Stimulated activated CD4-positive, alpha-beta T cell treated with anti-CD3 and anti-CD28 coated beads, Interleukin-2, amount 100 ng/mL, for 4 hours (primary cell): ENCODE results near the gene ATP8A2.
A peak's percentile ranks its signal among the peaks of the same experiment; 100 is the strongest.
"Not testable (repeated sequence)": the region's sequence is repeated elsewhere in the genome, so short reads cannot be mapped to it uniquely, and the experiment has no call there.

Source experiments
- DNase-seq: peaks from one replicate; pipeline ENCODE4 v3.0.0-alpha.2; 2020; ENCODE audit warnings: low read depth

Gene ATP8A2

DNA sequence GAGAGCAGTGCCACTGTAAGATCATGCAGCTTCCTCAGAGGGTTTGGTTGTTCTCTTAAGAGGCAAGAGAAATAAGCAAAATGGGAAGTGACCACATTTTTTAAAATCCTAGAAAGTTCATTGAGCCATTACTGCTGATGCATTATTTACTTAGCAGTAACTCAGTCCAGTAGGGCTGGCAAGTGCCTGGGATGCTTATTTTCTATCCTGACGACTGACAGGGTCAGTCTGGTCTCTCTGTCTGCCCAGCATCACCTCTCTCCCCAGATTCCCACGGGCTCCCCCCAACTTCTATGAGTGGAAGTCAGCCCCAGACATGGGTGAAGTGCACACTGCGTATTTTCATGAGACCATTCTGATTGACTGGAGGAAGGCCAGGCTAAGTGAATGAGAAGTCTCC, 669.7 kb downstream of the ATP8A2 start:
- no peak for DNase-seq

DNA sequence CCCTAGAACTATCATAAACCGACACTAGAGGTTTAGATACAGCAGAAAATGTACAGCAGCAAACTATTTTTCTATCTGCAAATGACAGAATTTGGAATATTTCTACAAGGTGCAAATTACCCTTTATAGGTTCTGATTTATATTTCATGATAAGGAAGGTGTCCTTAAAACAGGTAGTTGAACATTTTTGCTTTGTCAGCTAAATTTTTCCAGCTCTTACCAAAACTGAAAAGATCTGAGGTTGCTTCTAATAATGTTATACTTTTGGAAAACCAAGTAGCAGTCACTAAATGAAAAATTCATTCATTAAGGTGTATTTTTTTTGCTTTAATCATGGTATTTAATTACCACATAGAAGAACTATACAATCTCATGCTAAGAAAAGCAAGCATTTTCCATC, 671.0 kb downstream of the ATP8A2 start:
- DNase-seq = no peak

- DNase-seq = no peak
These were observed 673.4 kb downstream of the ATP8A2 start for GRCh38 chr13:26045142-26045541.

DNA sequence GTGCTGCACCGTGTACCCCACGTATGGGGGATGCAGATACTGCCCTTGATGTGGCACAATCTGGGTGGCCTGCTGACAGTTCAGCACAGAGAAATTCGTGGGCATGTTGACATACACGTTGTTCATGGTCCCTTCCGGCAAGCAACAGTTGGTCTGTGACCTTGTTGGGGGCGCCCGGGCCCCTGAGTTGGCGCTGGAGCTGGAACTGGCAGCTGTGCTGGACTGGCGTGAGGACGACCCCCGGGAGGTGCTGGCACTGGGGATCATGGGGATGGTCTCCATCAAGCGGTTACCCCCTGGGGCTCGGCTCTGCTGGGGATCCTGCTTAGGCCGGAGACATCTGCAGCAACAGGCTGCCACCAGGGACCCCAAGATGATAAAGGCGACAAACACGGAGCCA, 674.9 kb downstream of the ATP8A2 start:
- no peak for DNase-seq

DNA sequence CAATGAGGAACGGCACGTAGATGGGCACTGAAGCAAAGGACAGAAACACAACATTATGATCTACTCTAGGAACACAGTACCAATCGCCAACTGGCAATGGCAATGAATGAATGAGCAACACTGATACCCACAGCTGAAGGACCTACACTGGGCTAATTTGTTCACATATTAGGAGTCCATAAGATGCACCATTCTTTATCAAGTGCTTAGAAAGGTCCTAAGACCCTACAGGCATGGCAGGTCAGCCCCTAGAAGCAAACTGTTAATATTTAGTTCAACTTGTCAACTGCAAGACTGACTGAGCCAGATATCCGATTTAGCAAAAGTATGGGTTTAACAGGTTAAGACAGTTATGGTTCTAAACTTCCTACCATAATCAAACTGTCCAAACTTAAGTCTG, 675.3 kb downstream of the ATP8A2 start:
- DNase-seq = no peak

- DNase-seq = no peak
These were observed 677.0 kb downstream of the ATP8A2 start for GRCh38 chr13:26048741-26049140.

- DNase-seq = no peak
These were observed 678.9 kb downstream of the ATP8A2 start for GRCh38 chr13:26050568-26051230.

GRCh38 chr13:26051231-26051656, 679.5 kb downstream of the ATP8A2 start:
- DNase-seq = no peak

DNA sequence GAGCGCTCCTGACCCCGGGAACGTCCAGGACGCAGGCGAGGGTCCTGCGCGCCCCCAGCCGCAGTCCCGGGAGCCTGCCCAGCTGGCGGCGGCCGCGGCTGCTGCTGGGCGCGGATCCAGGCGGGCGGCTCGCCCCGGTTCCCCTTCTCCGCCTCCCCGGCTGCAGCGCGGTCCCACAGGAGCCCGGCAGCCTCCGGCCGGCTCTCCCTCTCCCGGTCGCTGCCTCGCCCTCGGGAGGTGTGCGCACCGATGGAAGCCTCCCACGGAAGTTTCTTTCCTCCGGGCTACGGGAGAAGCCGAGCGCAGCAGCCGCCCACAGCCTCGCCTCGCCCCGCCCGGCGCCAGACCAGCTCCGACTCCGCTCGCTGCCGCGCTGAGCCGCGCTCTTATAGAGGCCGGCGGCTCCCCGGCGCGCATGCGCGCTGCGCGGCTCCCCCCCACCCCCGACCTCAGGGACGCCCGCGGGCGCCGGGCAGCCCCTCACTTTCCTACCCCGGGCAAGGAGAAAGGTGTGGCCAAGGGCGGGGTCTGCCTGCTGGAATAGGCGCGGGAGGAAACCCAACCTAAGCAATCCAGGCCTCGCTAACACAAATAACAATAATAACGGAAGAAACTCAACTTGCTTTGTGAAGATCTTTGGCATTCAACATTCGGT, 680.0 kb downstream of the ATP8A2 start, which contains the start of gene SHISA2:
TSS of gene SHISA2 (minus strand) at position 360 of the 655 bp plus-strand sequence. CDS start 1,041 bp downstream, outside the sequence.
- DNase-seq = peak; percentile 11

DNA sequence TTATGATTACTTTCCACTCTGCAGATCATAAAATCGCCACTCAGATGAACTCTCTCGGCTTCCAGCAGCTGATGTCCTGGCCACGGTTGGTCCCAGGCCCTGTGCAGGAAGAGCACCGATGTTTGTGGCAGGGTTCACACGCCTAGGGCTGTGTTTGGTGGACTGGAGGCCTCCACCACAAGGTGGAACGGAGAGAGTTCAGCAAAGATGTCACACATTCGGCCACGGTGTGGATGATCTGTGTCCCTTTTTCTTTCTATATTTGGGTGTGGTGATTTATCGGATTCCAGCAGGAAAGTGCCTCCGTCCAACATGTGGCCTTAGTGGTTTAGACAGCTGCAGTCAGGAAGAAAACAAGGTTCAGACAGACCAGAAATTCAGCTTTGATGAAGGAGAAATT, 680.6 kb downstream of the ATP8A2 start:
- no peak for DNase-seq

- no peak for DNase-seq
These were observed 681.7 kb downstream of the ATP8A2 start for GRCh38 chr13:26053418-26053980.

- no peak for DNase-seq
These were observed 683.1 kb downstream of the ATP8A2 start for GRCh38 chr13:26054896-26055295.

- no peak for DNase-seq
These were observed 686.9 kb downstream of the ATP8A2 start for GRCh38 chr13:26058704-26059103.

- no peak for DNase-seq
These were observed 688.6 kb downstream of the ATP8A2 start for GRCh38 chr13:26060357-26060756.

DNA sequence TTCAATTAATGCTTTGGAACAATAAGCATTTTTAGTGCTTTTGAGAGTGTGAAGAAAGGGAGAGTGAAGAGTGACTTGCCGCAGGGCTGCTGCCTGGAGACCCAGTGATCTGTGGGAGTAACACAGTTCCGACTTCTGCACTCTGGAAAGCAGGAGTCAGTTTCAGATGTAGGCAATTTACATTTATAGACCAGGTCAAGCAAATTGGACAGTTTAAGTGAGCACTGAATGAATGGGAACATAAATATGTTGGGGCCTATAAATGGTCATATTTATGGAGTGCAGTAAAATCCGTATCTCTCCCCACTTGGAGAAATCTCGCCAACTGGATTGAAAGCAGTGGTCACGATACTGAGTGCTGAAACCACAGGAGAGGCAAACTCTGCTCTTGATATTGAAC, 689.5 kb downstream of the ATP8A2 start:
- DNase-seq = no peak

DNA sequence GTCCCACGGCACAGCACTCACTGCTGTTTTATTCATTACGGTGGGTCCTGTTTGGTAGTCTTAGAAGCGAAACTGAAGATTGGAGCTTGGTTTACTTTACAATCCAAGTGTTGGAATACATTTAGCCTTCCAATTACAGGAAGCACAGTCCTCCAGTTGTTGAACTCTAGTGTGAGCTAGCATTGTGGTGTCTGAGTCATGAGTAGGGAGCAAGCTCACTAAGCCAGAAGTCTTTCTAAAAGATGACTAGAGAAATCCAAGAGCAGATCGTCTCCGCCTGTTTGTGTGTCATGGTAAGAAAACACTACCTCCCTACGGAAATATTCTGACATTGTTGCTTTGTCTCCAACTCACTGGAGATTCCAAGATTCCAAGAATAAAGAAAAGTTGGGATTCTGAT, 690.2 kb downstream of the ATP8A2 start:
- DNase-seq = no peak

DNA sequence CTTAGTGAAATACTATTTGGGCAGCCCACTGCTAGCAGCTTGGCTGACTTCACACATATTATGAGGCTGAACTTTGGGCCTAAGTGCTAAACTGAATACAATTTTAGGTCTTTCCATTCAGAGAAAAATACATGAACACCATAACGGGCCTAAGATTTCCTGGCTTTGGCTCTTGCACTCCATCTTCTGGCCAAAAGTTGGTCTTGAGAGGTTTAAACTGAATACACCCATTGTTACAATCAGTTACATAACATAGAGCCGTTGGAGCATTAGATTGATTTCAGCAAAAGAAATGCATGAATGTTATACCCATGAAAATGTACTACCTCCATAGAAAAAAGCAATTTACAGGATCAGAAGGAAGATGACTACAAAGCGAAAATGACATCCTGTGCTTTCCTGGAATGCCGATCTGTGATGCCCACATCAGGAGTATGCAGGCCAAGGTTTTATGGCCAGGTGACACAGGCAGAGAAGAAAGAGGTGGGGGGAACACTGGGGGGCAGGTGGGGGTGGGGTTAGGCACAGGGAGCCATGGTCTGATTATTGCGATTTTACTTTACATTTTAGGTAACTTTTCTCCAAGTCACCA, 691.2 kb downstream of the ATP8A2 start:
- DNase-seq = no peak

GRCh38 chr13:26066492-26066891, 694.7 kb downstream of the ATP8A2 start:
- DNase-seq = not testable (repeated sequence)

DNA sequence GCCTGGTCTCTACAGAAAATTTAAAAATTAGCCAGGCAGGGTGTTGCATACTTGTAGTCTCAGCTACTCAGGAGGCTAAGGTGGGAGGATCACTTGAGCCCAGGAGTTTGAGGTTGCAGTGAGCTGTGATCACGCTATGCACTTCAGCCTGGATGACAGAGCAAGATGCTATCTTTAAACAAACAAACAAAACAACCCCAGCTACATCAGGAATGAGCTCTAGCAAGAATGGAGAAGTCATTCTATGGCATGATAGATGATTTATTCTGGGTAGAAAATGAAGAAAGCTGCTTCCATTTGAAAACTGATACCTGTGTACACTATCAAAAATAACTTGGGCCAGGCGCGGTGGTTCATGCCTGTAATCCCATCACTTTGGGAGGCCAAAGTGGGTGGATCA, 695.8 kb downstream of the ATP8A2 start:
- DNase-seq = no peak

DNA sequence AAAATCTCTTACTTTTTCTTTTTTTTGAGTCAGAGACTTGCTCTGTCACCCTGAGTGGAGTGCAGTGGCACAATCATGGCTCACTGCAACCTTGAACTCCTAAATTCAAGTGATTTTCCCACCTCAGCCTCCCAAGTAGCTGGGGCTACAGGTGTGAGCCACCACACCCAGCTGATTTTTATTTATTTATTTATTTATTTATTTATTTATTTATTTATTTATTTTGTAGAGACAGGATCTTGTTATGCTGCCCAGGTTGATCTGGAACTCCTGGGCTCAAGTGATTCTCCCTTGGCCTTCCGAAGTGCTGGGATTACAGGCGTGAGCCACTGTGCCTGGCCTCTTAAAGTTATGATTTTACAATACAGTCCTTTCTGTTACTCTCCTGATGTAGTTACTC, 696.6 kb downstream of the ATP8A2 start:
- not testable (repeated sequence) for DNase-seq

DNA sequence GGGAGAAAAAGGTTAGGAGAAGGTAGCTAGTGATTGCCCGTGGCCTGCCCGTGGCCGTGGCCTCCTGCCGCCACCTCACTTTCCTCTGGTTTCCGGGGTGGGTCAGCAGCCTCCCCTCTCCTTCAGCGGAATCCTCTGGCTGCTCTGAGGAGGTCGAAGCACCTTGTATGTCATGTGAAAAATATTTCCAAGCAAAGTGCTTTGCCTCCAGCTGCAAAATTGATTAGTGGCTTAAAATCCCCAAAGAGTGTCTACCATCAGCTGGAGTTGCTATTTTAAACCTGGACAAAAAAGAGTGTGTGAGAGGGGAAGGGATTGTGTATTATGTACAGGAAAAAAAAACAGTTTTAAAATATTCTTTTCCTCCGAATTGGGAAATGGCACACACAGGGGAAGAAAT, 697.9 kb downstream of the ATP8A2 start:
- DNase-seq = not testable (repeated sequence)

- no peak for DNase-seq
These were observed 699.9 kb downstream of the ATP8A2 start for GRCh38 chr13:26071691-26072090.

DNA sequence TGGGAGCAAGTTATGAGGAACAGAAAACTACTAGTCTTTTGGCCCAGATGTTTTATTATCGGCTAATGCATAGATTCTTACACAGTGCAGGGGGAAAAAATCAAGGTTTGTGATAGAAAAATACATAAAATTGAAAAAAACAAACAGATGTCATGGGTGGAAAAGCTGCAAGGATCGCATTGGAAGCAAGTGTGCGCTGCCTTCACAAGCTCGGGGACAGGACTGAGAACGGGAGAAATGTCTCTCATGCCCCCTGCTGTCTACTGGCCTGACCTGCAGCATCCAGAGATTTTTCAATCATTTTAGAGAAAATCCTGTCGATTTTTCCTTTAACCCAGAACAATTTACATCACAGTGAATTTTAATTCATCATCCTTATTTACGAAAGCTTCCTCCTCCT, 700.6 kb downstream of the ATP8A2 start:
- not testable (repeated sequence) for DNase-seq
